ENCODE data around the gene CLEC2B. TPM values are rescaled to one million over a fixed set of nuclear protein-coding genes. Genes with fewer than 3 reads are reported as not detected.

CLEC2B gene
- total RNA-seq, 1 donor from 2014 or later, result not detected

DNA sequence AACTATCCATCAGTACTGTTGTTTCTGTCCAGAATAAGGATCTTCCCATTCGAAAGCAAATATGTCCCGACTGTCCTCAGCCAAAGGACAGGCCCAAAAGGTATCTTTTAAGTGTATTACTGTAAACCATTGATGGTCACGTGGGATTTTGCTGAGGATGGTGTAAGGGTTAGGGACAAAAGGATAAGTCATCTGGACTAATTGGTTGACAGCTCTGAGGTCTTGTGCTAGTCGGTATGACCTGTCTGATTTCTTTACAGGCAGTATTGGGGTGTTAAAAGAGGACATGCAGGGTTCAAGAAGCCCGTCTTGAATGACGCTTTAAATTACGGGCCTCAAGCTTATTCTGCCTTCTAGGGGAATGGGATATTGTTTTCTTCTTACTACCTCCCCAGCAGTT lies 38.6 kb upstream of the CLEC2B start:
- H3K4me3 Mint-ChIP-seq (ENCODE audit: unreplicated experiment), result no peak overlapping the region
- H3K4me1 Mint-ChIP-seq (ENCODE audit: unreplicated experiment), result no peaks in the 10 kb centered on the region
- TF ChIP-seq, protein P1, sequence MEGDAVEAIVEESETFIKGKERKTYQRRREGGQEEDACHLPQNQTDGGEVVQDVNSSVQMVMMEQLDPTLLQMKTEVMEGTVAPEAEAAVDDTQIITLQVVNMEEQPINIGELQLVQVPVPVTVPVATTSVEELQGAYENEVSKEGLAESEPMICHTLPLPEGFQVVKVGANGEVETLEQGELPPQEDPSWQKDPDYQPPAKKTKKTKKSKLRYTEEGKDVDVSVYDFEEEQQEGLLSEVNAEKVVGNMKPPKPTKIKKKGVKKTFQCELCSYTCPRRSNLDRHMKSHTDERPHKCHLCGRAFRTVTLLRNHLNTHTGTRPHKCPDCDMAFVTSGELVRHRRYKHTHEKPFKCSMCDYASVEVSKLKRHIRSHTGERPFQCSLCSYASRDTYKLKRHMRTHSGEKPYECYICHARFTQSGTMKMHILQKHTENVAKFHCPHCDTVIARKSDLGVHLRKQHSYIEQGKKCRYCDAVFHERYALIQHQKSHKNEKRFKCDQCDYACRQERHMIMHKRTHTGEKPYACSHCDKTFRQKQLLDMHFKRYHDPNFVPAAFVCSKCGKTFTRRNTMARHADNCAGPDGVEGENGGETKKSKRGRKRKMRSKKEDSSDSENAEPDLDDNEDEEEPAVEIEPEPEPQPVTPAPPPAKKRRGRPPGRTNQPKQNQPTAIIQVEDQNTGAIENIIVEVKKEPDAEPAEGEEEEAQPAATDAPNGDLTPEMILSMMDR (IDR thresholded peaks at IDR 0.05), result no peak
- H3K27ac Mint-ChIP-seq (ENCODE audit: unreplicated experiment), result no peak overlapping the region
- H3K36me3 Mint-ChIP-seq (ENCODE audit: unreplicated experiment), result no peaks in the 10 kb centered on the region
- no peak for DNase-seq (ENCODE audit: extremely low spot score, unreplicated experiment)
- peaks cover 34% of the 10 kb centered on the region for H3K9me3 Mint-ChIP-seq (ENCODE audit: unreplicated experiment)
- H3K27me3 Mint-ChIP-seq (ENCODE audit: unreplicated experiment), result no peaks in the 10 kb centered on the region

DNA sequence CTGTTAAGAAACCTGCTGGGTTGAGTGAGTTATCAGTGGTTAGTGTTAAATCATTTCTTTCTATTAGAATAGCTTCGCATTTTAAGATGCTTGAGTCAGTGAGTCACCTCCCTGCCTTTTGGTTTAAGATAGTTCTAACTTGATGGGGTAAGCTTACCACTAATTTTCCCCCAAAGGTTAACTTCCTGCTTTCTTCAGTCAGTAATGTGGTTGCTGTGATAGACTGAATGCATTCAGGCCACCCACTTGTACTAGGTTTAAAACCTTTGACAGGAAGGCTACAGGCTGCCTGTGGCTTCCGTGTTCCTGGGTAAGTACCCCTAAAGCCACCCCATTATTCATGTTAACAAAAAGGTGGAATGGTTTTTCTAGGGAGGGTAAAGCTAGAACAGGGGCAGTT lies 37.7 kb upstream of the CLEC2B start:
- Mint-ChIP-seq H3K27me3 (ENCODE audit: unreplicated experiment) (no peaks in the 10 kb centered on the region), H3K4me1 (ENCODE audit: unreplicated experiment) (no peaks in the 10 kb centered on the region), H3K36me3 (ENCODE audit: unreplicated experiment) (no peaks in the 10 kb centered on the region), H3K4me3 (ENCODE audit: unreplicated experiment) (no peak overlapping the region), H3K9me3 (ENCODE audit: unreplicated experiment) (peaks cover 35% of the 10 kb centered on the region), H3K27ac (ENCODE audit: unreplicated experiment) (no peak overlapping the region)
- TF ChIP-seq, protein P1 (IDR thresholded peaks at IDR 0.05), result no peak
- DNase-seq (ENCODE audit: extremely low spot score, unreplicated experiment), result no peak

DNA sequence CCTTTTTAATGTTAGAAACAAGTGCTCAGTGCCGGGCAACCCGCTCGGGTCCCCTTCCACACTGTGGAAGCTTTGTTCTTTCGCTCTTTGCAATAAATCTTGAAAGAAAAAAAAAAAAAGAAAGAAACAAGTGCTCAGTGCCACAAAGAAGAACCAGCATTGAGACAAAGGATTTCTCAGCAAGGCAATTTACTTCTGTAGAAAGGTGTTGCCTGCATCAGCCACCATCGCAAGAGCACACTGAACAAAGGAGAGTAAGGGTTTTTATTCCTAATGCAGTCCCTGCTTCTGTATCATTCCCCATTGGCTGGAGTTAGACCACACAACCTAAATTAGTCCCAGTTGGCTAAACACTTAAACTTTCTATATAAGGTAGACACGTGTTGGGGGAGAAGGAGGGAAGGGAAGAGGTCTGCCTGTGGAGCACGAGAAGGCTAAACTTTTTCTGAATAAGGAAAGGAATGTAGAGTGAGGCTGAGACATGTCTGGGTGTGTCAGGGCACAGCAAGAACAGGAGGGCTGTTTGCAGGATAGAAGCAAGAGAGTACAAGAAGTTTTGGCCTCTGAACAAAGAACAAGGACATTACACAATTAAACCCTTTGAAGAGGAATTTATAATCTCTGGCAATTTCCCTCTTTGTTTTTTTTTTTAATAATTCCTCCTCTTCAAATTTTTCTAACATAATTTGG lies 33.5 kb upstream of the CLEC2B start:
- TF ChIP-seq, protein P1 (IDR thresholded peaks at IDR 0.05), result no peak
- no peak overlapping the region for H3K4me3 Mint-ChIP-seq (ENCODE audit: unreplicated experiment)
- no peak for DNase-seq (ENCODE audit: extremely low spot score, unreplicated experiment)
- no peaks in the 10 kb centered on the region for H3K4me1 Mint-ChIP-seq (ENCODE audit: unreplicated experiment)
- peaks cover 19% of the 10 kb centered on the region for H3K9me3 Mint-ChIP-seq (ENCODE audit: unreplicated experiment)
- H3K27me3 Mint-ChIP-seq (ENCODE audit: unreplicated experiment), result no peaks in the 10 kb centered on the region
- no peak overlapping the region for H3K27ac Mint-ChIP-seq (ENCODE audit: unreplicated experiment)
- H3K36me3 Mint-ChIP-seq (ENCODE audit: unreplicated experiment), result no peaks in the 10 kb centered on the region

DNA sequence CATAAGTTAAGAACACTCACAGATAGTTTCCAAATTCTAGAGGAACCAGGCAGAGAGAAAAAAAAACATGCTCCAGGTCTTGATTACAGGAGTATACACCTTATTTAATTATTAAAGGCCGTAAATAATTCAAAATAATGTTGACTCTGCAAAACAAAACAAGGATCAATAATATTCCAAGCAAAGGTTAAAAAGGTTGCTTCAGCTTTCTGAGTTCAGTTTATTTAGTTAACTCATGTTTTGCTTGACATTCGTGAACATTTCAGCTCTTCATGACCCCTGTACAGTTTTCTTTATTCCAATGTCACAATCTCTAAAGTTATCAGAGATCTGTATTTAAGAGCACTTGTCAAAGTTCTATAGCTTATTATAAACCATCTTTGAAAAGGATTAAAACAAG lies 31.8 kb upstream of the CLEC2B start:
- no peak overlapping the region for H3K4me3 Mint-ChIP-seq (ENCODE audit: unreplicated experiment)
- peaks cover 19% of the 10 kb centered on the region for H3K9me3 Mint-ChIP-seq (ENCODE audit: unreplicated experiment)
- H3K27ac Mint-ChIP-seq (ENCODE audit: unreplicated experiment), result no peak overlapping the region
- H3K4me1 Mint-ChIP-seq (ENCODE audit: unreplicated experiment), result no peaks in the 10 kb centered on the region
- H3K27me3 Mint-ChIP-seq (ENCODE audit: unreplicated experiment), result no peaks in the 10 kb centered on the region
- TF ChIP-seq, protein P1 (IDR thresholded peaks at IDR 0.05), result no peak
- no peak for DNase-seq (ENCODE audit: extremely low spot score, unreplicated experiment)
- H3K36me3 Mint-ChIP-seq (ENCODE audit: unreplicated experiment), result no peaks in the 10 kb centered on the region

DNA sequence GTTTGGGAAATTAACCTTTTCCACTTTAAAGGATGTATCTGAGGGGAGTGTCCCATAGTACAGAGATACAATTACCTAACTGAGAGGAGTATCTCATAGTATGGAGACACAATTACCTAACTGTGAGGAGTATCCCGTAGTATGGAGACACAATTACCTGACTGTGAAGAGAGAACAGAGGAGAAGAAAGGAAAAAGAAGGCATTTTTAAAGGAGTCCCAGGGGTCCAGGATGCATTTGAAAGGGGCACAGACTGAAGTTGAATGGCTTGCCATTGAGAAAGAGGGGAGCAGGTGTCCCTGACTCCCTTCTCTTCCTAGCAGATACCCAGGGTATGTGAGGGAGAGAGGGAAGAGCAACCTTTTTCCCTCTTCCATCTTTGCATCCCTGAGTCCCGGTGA lies 30.1 kb upstream of the CLEC2B start:
- TF ChIP-seq, protein P1 (IDR thresholded peaks at IDR 0.05), result no peak
- H3K9me3 Mint-ChIP-seq (ENCODE audit: unreplicated experiment), result peaks cover 8% of the 10 kb centered on the region
- no peaks in the 10 kb centered on the region for H3K36me3 Mint-ChIP-seq (ENCODE audit: unreplicated experiment)
- DNase-seq (ENCODE audit: extremely low spot score, unreplicated experiment), result no peak
- H3K4me1 Mint-ChIP-seq (ENCODE audit: unreplicated experiment), result no peaks in the 10 kb centered on the region
- H3K27me3 Mint-ChIP-seq (ENCODE audit: unreplicated experiment), result peaks cover 4% of the 10 kb centered on the region
- no peak overlapping the region for H3K27ac Mint-ChIP-seq (ENCODE audit: unreplicated experiment)
- no peak overlapping the region for H3K4me3 Mint-ChIP-seq (ENCODE audit: unreplicated experiment)
